Measurements from ENCODE around the gene SDHB.

GRCh38 chr1:16970132-16970910 lies 83.5 kb downstream of the SDHB start:
- TF ChIP-seq CTCF (IDR thresholded peaks at IDR 0.05) = no peak
- TF ChIP-seq POLR2A (IDR thresholded peaks at IDR 0.05) = no peak
